ENCODE results near the gene GGN. TPM values are rescaled to one million over a fixed set of nuclear protein-coding genes. Genes with fewer than 3 reads are reported as not detected.

GGN gene
- total and polyA plus RNA-seq, 2 experiments from 2014 or later = 0.98 to 1.2 TPM

DNA sequence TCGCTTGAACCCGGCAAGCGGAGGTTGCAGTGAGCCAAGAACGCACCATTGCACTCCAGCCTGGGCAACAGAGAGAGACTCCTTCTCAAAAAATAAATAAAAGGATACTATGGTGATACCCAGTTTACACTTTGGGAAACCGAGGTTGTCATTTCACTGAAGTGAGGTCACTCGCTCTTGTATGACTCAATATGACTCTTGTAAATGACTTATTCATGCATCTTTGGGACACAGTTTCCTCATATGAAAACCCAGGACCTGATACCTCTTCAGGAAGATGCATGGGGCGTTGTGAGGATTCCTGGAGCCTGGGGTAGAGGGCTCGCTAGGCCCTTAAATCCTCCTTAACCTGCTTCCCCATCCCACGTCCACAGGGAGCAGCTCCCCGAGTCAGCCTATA is 9.0 kb downstream of the GGN start:
- Histone ChIP-seq H3K4me3 (no peak overlapping the region), H3K27me3 (no peaks in the 10 kb centered on the region), H3K4me1 (ENCODE audit: low read depth) (no peaks in the 10 kb centered on the region), H3K36me3 (peaks cover 26% of the 10 kb centered on the region), H3K9me3 (ENCODE audit: low read depth) (no peaks in the 10 kb centered on the region), H3K27ac (no peak overlapping the region)
- no peak for DNase-seq (ENCODE audit: low read depth in 1 of 2, low spot score in 1 of 2)
- TF ChIP-seq, protein P1, sequence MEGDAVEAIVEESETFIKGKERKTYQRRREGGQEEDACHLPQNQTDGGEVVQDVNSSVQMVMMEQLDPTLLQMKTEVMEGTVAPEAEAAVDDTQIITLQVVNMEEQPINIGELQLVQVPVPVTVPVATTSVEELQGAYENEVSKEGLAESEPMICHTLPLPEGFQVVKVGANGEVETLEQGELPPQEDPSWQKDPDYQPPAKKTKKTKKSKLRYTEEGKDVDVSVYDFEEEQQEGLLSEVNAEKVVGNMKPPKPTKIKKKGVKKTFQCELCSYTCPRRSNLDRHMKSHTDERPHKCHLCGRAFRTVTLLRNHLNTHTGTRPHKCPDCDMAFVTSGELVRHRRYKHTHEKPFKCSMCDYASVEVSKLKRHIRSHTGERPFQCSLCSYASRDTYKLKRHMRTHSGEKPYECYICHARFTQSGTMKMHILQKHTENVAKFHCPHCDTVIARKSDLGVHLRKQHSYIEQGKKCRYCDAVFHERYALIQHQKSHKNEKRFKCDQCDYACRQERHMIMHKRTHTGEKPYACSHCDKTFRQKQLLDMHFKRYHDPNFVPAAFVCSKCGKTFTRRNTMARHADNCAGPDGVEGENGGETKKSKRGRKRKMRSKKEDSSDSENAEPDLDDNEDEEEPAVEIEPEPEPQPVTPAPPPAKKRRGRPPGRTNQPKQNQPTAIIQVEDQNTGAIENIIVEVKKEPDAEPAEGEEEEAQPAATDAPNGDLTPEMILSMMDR (IDR thresholded peaks at IDR 0.05; ENCODE audit: low read depth, low read length) = no peak

DNA sequence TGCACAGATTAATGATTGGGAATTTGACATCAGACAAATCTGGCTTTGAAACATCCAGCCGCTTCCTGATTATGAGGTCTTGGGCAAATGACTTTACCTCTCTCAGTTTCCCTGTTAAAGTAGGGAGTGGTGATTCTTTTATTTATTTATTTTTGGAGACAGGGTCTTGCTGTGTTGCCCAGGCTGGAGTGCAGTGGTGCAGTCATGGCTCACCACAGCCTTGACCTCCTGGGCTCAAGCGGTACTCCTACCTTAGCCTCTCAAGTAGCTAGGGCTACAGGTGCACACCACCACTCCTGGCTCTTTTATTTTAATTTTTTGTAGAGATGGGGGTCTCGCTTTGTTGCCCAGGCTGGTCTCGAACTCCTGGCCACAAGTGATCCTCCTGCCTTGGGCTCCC is 10.8 kb downstream of the GGN start:
- Histone ChIP-seq H3K9me3 (ENCODE audit: low read depth) (no peaks in the 10 kb centered on the region), H3K4me3 (no peak overlapping the region), H3K27ac (no peak overlapping the region), H3K27me3 (peaks cover 1% of the 10 kb centered on the region), H3K36me3 (peaks cover 16% of the 10 kb centered on the region), H3K4me1 (ENCODE audit: low read depth) (no peaks in the 10 kb centered on the region)
- TF ChIP-seq, protein P1 (IDR thresholded peaks at IDR 0.05; ENCODE audit: low read depth, low read length) = no peak
- no peak for DNase-seq (ENCODE audit: low read depth in 1 of 2, low spot score in 1 of 2)

DNA sequence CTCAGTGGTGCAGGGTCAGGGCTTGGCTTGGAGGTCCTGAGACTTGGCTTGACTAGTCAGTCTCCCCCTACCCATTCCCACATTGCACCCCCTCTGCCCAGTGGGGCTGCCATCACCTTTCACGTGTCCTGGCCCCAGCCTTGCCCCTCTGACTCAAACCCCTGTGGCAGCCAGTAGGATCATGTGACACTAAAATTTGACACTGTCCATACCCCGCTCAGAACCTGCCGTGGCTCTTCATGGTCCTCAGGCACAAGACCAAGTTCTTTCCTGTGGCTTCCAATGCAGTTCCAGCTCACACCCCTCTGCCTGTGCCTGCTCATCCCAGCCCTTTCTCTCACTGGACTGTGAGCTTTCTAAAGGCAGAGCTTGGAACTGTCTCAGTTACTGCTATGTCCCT is 11.3 kb downstream of the GGN start:
- H3K27ac ChIP-seq = no peak overlapping the region
- H3K9me3 ChIP-seq (ENCODE audit: low read depth) = no peaks in the 10 kb centered on the region
- TF ChIP-seq, protein P1 (IDR thresholded peaks at IDR 0.05; ENCODE audit: low read depth, low read length) = no peak
- peaks cover 3% of the 10 kb centered on the region for H3K27me3 ChIP-seq
- no peaks in the 10 kb centered on the region for H3K4me1 ChIP-seq (ENCODE audit: low read depth)
- peaks cover 11% of the 10 kb centered on the region for H3K36me3 ChIP-seq
- no peak for DNase-seq (ENCODE audit: low read depth in 1 of 2, low spot score in 1 of 2)
- no peak overlapping the region for H3K4me3 ChIP-seq

DNA sequence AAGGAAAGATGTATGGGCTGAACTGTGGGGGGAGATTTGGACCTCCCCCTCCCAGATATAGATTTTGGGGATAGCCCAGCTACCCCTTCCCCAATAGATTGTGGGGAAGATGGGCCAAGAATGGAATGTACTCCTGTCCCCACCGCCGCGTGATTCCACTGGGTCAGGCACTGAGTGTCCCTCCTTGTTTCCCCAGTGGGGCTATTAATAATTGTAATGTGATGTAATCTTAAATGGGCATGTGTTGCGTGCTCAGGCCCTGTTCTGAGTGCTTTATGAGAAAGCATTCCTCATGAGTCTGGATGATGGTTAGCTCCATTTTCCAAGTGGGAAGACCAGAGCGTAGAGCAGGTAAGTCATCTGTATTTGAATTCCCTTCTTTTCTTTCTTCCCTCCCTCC is 12.1 kb downstream of the GGN start:
- TF ChIP-seq, protein P1 (IDR thresholded peaks at IDR 0.05; ENCODE audit: low read depth, low read length) = no peak
- H3K27ac ChIP-seq = no peak overlapping the region
- no peak for DNase-seq (ENCODE audit: low read depth in 1 of 2, low spot score in 1 of 2)
- H3K4me3 ChIP-seq = peak overlapping the region; percentile 81
- H3K36me3 ChIP-seq = peaks cover 3% of the 10 kb centered on the region
- no peaks in the 10 kb centered on the region for H3K4me1 ChIP-seq (ENCODE audit: low read depth)
- H3K9me3 ChIP-seq (ENCODE audit: low read depth) = no peaks in the 10 kb centered on the region
- H3K27me3 ChIP-seq = peaks cover 3% of the 10 kb centered on the region

DNA sequence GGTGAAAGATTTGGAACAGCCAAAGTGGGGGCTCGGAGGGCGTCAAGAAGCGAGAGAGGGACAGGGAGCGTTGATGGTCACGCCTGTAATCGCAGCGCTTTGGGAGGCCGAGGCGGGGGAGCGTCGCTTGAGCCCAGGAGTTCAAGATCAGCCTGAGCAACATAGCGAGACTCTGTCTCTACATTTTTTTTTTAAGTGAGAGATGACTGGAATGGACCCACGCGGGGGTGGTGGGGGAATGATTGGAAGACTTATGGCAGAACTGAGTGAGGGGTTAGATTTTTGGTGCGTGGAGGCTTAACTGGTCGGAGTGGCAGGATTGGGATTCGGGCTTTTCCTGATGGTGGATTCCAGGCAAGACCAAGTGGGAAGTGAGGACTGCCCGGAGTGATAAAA is 12.7 kb downstream of the GGN start:
- peak overlapping the region; percentile 96 for H3K27ac ChIP-seq
- TF ChIP-seq, protein P1 (IDR thresholded peaks at IDR 0.05; ENCODE audit: low read depth, low read length) = no peak
- DNase-seq (ENCODE audit: low read depth in 1 of 2, low spot score in 1 of 2) = no peak
- peak overlapping the region; percentile 81 for H3K4me3 ChIP-seq
- H3K9me3 ChIP-seq (ENCODE audit: low read depth) = no peaks in the 10 kb centered on the region
- peaks cover 2% of the 10 kb centered on the region for H3K36me3 ChIP-seq
- H3K4me1 ChIP-seq (ENCODE audit: low read depth) = no peaks in the 10 kb centered on the region
- peaks cover 4% of the 10 kb centered on the region for H3K27me3 ChIP-seq
